OCI-LY3 (cell line): ENCODE measurements around the gene IL10.

Experiments used
- EZH2phosphoT487 ChIP-seq: fragments of 200-600 bp; shearing (Covaris generic); IDR thresholded peaks from 2 replicates; pipeline ENCODE4 v1.6.1; 2018; ENCODE audit warnings: antibody characterized with exemption, mixed run types, low read depth
- TF ChIP-seq, protein P1 (sequence below): fragments of 200-600, 300-600 bp; sonication (generic); IDR thresholded peaks from 2 replicates; pipeline ENCODE4 v1.5.1; 2014; ENCODE audit warnings: antibody characterized with exemption, low read length, low read depth

DNA sequence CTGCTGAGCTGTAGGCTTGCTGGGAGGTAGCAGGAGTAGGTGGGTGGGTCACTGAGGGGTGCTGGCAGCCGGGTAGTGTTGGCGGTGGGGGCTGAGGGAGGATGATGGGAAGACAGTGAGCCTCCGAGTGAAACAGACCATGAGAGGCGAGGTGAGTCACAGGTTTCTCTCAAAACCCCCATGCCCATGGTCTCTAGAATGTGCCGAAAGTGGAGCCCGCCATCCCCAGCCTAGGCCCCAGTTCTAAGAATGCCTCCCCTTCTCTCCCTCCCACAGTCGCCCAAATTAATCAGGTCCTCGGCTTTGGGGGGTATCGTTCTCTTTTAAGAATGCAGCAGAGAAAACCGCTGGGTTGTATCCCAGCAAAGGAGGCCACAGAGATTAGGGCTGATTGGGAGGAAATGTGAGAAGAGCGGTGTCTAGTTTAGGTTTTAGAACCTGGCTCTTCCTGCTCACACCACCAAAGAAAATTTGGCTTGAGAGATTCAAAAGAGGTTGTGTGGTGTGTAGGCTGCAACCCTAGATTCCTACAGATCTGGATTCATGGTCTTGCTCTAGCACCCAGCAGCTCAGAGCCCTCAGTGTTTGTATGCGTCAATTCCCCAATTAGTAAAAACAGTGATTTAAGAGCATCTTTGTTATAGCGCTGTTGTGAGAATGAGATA is 29.4 kb downstream of the IL10 start:
- TF ChIP-seq, protein P1, sequence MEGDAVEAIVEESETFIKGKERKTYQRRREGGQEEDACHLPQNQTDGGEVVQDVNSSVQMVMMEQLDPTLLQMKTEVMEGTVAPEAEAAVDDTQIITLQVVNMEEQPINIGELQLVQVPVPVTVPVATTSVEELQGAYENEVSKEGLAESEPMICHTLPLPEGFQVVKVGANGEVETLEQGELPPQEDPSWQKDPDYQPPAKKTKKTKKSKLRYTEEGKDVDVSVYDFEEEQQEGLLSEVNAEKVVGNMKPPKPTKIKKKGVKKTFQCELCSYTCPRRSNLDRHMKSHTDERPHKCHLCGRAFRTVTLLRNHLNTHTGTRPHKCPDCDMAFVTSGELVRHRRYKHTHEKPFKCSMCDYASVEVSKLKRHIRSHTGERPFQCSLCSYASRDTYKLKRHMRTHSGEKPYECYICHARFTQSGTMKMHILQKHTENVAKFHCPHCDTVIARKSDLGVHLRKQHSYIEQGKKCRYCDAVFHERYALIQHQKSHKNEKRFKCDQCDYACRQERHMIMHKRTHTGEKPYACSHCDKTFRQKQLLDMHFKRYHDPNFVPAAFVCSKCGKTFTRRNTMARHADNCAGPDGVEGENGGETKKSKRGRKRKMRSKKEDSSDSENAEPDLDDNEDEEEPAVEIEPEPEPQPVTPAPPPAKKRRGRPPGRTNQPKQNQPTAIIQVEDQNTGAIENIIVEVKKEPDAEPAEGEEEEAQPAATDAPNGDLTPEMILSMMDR: no peak; the same call in 1 of the 2 replicates
- no peak for TF ChIP-seq EZH2phosphoT487
